GM19397 (cell line): Measurements from ENCODE around the gene KLK5.
"Not testable (repeated sequence)": the region's sequence is repeated elsewhere in the genome, so short reads cannot be mapped to it uniquely, and the experiment has no call there.

Experiments
- ATAC-seq: cut with Tn5 transposase; IDR thresholded peaks from one replicate; pipeline ENCODE4 v1.9.1; 2021; ENCODE audit warnings: mild to moderate bottlenecking, moderate library complexity; ENCODE audit not compliant: unreplicated experiment

The KLK5 gene

DNA sequence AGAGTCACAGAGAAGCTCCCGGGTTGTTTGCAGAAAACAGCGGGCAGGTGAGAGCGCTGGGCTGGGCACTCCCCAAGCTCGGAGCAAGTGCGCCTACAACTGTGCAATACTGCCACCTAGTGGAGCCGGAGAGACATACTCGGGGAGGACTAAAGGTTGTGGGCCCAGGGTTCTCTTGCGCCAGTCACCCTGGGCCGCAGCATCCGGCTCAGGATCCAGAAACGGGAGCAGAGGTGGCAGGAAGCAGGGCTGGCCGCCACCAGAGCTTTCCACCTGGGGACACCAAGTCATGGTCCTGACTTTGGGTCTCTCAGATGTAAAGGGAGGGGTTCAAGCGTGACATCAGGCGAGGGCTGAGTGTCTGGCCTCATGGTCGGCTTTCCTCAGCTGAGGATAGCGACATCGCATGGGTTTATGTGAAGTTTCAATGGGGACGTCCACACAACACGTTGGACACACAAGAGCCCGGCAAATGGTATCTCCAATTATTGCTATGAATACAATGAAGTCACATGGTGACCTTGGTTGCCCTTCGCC is 30.5 kb downstream of the KLK5 start:
- no peak for ATAC-seq

DNA sequence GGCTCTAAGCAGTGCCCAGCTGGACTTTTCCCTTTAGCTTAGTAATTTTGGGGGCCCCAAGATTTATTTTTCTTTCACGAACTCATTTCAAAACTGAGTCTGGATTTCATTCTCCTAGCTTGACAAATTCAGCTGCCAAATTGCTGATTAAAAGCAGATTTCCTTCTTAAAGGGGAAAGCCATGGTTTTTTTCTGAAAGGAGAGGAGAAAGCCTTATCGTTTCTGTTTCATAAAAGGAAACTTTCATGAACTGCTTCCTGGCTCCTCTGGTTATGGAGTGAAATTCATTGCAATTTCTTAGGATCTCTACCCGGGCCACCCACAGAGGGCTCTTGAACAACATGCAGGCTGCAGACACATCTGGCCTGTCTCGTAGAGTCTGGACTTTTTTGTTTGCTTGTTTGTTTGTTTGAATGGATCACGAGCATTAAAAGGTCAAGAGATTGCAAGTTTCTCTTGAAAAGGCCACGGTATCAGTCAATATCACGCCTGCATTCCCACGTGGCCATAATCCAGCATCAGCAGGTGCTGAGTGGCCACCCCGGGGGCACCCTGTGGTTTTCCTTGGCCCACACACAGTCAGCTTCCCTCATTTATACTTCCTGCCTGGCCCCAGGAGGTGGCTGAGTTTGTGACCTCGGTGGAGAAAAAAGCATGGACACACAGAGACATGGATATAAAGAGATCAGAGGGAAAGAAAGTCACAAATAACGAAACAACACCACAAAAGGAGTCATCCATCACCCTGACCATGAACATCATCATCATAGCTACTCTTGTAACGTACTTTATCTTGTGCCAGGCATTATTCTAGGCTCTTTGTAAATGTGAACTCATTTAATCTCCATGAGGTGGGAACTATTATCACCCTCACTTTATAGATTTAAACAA is 31.2 kb downstream of the KLK5 start:
- no peak for ATAC-seq

DNA sequence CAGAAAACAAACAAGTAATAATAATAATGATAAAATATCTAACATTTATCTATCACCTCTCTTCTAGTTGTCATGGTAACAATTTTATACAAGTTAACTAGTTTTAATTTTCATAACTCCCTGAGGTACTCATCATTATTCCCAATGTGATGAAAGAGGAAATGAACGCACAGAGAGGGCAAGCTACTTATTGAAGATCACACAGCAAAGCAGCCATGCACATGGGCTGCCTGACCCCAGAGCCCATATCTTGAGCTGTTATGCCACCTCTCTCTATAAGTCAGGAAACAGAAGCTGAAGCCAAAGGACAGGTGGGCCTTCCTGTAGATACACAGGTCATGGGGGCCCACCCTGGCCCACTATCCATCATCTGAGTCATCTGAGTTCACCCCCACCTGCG is 36.8 kb downstream of the KLK5 start:
- no peak for ATAC-seq

DNA sequence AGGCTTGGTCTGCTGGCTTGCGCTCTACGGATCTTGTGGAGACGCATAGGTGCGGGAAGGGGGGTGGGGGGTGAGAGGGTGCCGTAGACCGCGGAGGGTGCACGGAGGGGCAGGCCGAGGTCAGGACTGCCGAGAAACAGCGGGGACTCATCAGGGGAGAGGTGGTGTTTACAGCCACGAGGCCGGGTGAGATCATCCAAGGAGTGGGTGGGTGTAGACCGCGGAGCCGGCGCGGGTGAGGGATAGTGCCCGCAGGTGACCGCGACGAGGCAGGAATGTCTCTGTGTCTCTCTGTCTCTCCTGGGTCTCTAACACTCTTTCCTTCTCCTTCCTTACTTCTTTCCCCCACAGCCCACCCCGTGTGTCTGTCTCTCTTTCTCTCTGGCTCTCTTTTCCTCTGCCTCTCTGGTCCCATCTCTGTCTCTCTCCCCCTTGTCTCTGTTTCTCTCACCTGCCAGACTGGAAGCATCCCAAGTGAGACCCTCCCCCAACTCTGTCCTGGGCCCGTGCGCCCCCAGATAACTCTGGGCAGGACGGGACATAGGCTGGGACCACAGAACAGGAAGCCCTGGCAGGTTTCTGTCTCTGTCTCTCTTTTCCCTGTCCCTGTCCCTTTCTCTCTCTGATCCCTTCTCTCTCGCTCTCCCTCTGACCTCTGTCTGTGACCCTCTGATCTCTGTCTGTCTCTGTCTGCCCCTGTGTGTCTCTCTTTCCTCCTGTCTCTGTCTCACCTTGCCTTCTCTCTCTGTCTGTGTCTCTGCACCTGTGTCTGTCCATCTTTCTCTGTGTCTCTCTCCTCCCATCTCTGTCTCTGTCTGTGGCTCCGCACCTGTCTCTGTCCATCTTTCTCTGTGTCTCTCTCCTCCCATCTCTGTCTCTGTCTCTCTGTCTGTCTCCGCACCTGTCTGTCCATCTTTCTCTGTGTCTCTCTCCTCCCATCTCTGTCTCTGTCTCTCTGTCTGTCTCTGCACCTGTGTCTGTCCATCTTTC is 39.8 kb downstream of the KLK5 start:
- ATAC-seq, result no peak

- no peak for ATAC-seq
Observed at GRCh38 chr19:50912102-50912599, 40.7 kb downstream of the KLK5 start.

- ATAC-seq, result no peak
Observed at GRCh38 chr19:50911206-50912101, 41.4 kb downstream of the KLK5 start, which contains the start of gene KLK4. KLK4 (minus strand) TSS chr19:50911395; CDS start chr19:50910738, 657 bp downstream.

GRCh38 chr19:50910722-50911121 is 42.1 kb downstream of the KLK5 start:
- ATAC-seq, result no peak

- no peak for ATAC-seq
Observed at GRCh38 chr19:50909240-50910070, 43.4 kb downstream of the KLK5 start.

- ATAC-seq, result no peak
Observed at GRCh38 chr19:50908336-50908735, 44.5 kb downstream of the KLK5 start.

DNA sequence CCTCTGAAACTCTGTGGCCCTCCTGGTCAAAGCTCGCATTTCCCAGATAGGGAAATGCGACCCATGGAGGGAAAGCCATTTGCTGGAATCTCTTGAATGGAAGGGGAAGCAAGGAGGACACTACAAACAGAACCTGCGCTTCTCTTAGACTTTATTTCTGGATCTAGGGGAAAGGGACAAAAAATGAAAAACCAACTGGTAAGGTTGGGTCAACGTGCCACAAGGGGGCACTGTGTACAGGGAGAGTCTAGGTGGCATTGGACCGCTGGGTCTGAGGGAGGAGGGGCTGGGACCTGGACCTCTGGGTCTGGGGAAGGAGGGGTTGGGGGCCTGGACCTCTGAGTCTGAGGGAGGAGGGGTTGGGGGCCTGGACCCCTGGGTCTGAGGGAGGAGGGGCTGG is 46.6 kb downstream of the KLK5 start:
- ATAC-seq, result no peak

GRCh38 chr19:50902640-50903039 is 50.2 kb downstream of the KLK5 start:
- ATAC-seq, result no peak

- no peak for ATAC-seq
Observed at GRCh38 chr19:50899569-50899968, 53.3 kb downstream of the KLK5 start.

- ATAC-seq, result no peak
Observed at GRCh38 chr19:50898018-50898417, 54.8 kb downstream of the KLK5 start.

DNA sequence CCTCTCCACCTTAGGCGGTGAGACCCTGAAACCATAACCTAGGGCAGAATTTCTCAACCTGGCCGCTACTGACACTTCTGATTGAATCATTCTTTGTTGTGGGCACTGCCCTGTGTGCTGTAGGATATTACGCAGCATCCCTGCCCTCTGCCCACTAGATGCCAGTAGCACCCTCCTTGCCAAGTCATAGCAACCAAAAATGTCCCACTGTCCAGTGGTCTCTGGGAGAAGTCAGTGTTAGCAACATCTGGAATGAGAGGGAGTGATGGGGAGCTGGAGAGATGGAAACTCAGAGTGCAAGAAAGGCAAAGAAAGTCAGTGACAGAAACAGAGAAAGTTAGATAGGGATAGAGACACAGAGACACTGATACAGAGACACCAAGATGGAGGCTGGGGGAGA is 55.2 kb downstream of the KLK5 start:
- ATAC-seq, result peak; percentile 4

DNA sequence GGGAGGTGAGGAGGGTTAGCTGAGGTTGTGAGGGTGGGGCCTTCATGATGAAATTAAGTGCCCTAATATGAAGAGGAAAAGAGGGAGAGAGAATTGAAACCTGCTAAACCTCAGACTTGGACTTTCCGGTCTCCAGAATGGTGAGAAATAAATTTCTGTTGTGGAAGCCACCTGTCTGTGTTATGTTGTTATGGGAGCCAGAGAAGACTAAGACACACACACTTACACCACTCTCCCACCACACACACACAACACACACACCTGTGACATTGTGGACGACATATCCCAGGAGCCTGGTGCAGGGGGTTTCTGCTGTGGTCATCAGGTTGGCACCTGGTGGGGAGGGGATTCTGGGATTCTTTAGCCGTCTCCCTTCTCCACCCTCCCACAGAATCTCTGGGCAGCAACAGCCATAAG is 55.6 kb downstream of the KLK5 start:
- ATAC-seq, result peak; percentile 21

- ATAC-seq, result peak; percentile 86
Observed at GRCh38 chr19:50896591-50897190, 56.1 kb downstream of the KLK5 start.

GRCh38 chr19:50896089-50896590 is 56.7 kb downstream of the KLK5 start:
- ATAC-seq, result not testable (repeated sequence)
